Osteocyte (in vitro differentiated cells): ENCODE data around the gene FANCC. TPM values are rescaled to one million over a fixed set of nuclear protein-coding genes. Genes with fewer than 3 reads are reported as not detected.

Source experiments
- DNase-seq: peaks from one replicate; pipeline ENCODE4 v3.0.0; 2021; ENCODE audit warnings: mixed read lengths; ENCODE audit not compliant: unreplicated experiment; ENCODE audit errors: extremely low spot score
- H3K27ac Mint-ChIP-seq: one replicate; pipeline ENCODE4 v1.8.0; 2021; ENCODE audit warnings: mild to moderate bottlenecking, mixed read lengths; ENCODE audit not compliant: unreplicated experiment
- H3K27me3 Mint-ChIP-seq: one replicate; pipeline ENCODE4 v1.8.0; 2021; ENCODE audit warnings: mixed read lengths; ENCODE audit not compliant: unreplicated experiment
- H3K36me3 Mint-ChIP-seq: one replicate; pipeline ENCODE4 v1.8.0; 2021; ENCODE audit warnings: mixed read lengths; ENCODE audit not compliant: unreplicated experiment
- H3K4me1 Mint-ChIP-seq: one replicate; pipeline ENCODE4 v1.8.0; 2021; ENCODE audit warnings: mixed read lengths; ENCODE audit not compliant: unreplicated experiment
- H3K4me3 Mint-ChIP-seq: one replicate; pipeline ENCODE4 v1.8.0; 2021; ENCODE audit warnings: mild to moderate bottlenecking, moderate library complexity, mixed read lengths; ENCODE audit not compliant: unreplicated experiment
- H3K9me3 Mint-ChIP-seq: one replicate; pipeline ENCODE4 v1.8.0; 2021; ENCODE audit warnings: mixed read lengths; ENCODE audit not compliant: unreplicated experiment
- CTCF ChIP-seq: fragments of 200-600 bp; sonication (generic); IDR thresholded peaks from 2 replicates; pipeline ENCODE4 v1.5.0; 2021; ENCODE audit warnings: antibody characterized with exemption, mild to moderate bottlenecking, moderate library complexity
- long read RNA-seq: library from polyadenylated mRNA; unstranded; transcript quantifications from one replicate; pipeline ENCODE4 v2.0.0, GENCODE V29; 2021
- total RNA-seq: library from RNA; stranded (reverse); gene quantifications from 2 replicates; pipeline ENCODE4 v1.2.1, GENCODE V29; 2021

Gene FANCC, protein sequence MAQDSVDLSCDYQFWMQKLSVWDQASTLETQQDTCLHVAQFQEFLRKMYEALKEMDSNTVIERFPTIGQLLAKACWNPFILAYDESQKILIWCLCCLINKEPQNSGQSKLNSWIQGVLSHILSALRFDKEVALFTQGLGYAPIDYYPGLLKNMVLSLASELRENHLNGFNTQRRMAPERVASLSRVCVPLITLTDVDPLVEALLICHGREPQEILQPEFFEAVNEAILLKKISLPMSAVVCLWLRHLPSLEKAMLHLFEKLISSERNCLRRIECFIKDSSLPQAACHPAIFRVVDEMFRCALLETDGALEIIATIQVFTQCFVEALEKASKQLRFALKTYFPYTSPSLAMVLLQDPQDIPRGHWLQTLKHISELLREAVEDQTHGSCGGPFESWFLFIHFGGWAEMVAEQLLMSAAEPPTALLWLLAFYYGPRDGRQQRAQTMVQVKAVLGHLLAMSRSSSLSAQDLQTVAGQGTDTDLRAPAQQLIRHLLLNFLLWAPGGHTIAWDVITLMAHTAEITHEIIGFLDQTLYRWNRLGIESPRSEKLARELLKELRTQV
- 11.6 and 12.3 TPM in 2 replicates for total RNA-seq
- long read RNA-seq, full-length matches to known transcripts = 5 of 21 reads
- long read RNA-seq, partial matches to known transcripts = 7 of 21 reads
- long read RNA-seq, other reads (novel, unspliced or antisense) = 9 of 21 reads

DNA sequence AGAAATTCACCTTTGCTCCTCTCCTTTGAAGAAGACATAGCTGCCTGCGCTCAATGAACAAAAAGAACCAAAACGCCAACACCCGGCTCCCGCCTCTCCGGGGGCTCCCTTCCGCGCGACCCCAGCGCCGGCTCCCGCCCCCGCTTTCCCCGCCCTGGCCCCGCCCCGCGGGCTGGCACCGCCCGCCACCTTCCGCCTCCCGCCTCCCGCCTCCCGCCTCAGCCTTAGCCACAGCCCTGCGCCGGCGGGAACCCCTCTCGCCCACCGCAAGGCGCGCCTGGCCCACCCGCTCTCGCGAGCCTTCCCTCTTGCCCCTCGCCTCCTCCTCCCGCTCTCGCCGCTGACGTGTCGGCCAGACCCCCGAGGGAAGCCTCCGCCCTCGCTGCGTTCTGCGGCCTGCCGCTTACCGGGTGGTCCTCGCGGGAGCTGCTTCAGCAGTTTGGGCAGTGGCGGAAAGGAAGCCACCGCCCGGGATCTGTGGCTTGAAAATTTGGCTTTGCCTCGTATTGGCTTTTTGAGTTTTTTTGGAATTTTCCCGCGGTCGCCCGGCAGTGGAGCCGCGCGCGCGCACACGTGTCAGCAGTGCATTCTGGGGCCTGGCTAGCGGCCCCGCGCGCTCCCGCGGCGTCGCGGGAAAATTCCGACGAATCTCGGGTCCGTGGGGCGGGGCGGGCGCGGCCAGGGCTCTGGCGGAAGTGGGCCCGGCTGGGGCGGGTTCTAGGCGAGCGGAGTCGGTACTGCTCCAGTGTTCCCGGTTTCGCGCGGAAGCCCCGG is at the start of gene FANCC:
FANCC (minus strand) TSS at position 591 of the 774 bp plus-strand sequence. CDS start 68,418 bp downstream, outside the sequence.
- H3K4me3 Mint-ChIP-seq = peak within 1 kb of the TSS; percentile 89
- H3K36me3 Mint-ChIP-seq = no peaks in the 10 kb centered on the region
- H3K27ac Mint-ChIP-seq = peak within 1 kb of the TSS; percentile 98
- TF ChIP-seq CTCF = no peak
- DNase-seq = peak; percentile 97
- H3K27me3 Mint-ChIP-seq = no peaks in the 10 kb centered on the region
- H3K4me1 Mint-ChIP-seq = peaks cover 28% of the 10 kb centered on the region
- H3K9me3 Mint-ChIP-seq = no peaks in the 10 kb centered on the region

- Mint-ChIP-seq H3K36me3 (no peaks in the 10 kb centered on the region), H3K9me3 (no peaks in the 10 kb centered on the region), H3K27me3 (peaks cover 25% of the 10 kb centered on the region), H3K4me1 (peaks cover 14% of the 10 kb centered on the region), H3K4me3 (no peak overlapping the region), H3K27ac (no peak overlapping the region)
- no peak for DNase-seq
- no peak for TF ChIP-seq CTCF
Observed at GRCh38 chr9:95366731-95367325, 49.3 kb upstream of the FANCC start.

DNA sequence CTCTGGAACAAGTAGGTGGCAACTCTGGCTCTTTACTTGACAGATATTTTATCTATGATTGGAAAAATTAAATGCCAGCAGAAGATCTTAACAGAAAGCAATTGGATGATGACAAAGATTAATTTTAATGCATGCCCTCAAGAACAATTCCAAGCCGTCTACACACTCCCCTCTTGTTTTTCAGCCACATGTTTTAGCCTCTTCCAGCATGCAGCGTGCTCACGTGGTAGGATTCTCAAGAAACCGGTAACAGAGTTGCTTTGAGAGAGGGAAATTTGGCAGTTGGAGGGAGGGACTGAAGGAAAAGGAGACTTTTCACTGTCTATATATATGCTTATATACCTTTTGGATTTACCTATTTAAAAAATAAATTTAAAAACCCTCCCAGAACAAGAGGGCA is 48.3 kb upstream of the FANCC start:
- no peaks in the 10 kb centered on the region for H3K9me3 Mint-ChIP-seq
- H3K4me1 Mint-ChIP-seq = peaks cover 16% of the 10 kb centered on the region
- TF ChIP-seq CTCF = no peak
- no peak for DNase-seq
- H3K27ac Mint-ChIP-seq = no peak overlapping the region
- H3K36me3 Mint-ChIP-seq = no peaks in the 10 kb centered on the region
- H3K4me3 Mint-ChIP-seq = no peak overlapping the region
- peaks cover 27% of the 10 kb centered on the region for H3K27me3 Mint-ChIP-seq

- Mint-ChIP-seq H3K4me3 (no peak overlapping the region), H3K27ac (no peak overlapping the region)
- DNase-seq = no peak
Observed at GRCh38 chr9:95363051-95363841, 45.7 kb upstream of the FANCC start.

More at GRCh38 chr9:95363051-95363841, 45.7 kb upstream of the FANCC start:
- Mint-ChIP-seq H3K4me1 (peaks cover 11% of the 10 kb centered on the region), H3K9me3 (no peaks in the 10 kb centered on the region), H3K27me3 (peaks cover 24% of the 10 kb centered on the region), H3K36me3 (no peaks in the 10 kb centered on the region)
- no peak for TF ChIP-seq CTCF
